HL-60 (cell line): ENCODE data around the gene CTTNBP2NL.

ENCODE experiments used
- CTCF ChIP-seq: IDR thresholded peaks from one replicate; pipeline ENCODE4 v1.5.1; 2011; ENCODE audit warnings: low read length, control low read depth, inconsistent platforms; ENCODE audit not compliant: insufficient read depth
- SPI1 ChIP-seq: IDR thresholded peaks from 2 replicates; pipeline ENCODE4 v1.6.1; 2012; ENCODE audit warnings: low read depth, mild to moderate bottlenecking, borderline replicate concordance

GRCh38 chr1:112346801-112347350 lies 49.1 kb upstream of the CTTNBP2NL start:
- TF ChIP-seq CTCF: no peak
- TF ChIP-seq SPI1: no peak
